Measurements from ENCODE around the gene HOMER2.
"Not testable (repeated sequence)": the region's sequence is repeated elsewhere in the genome, so short reads cannot be mapped to it uniquely, and the experiment has no call there.

HOMER2 gene

GRCh38 chr15:82950746-82951370 is 1.7 kb downstream of the HOMER2 start:
- DNase-seq (peak; percentile 35), ATAC-seq (replicated peaks) (peak; percentile 76)
- Mint-ChIP-seq H3K27ac (no peak overlapping the region), H3K4me1 (peaks cover 10 to 26% of the 10 kb centered on the region in 2 donors), H3K4me3 (no peak overlapping the region), H3K27me3 (no peaks in the 10 kb centered on the region), H3K9me3 (peaks cover 5 to 6% of the 10 kb centered on the region in 2 donors), H3K36me3 (peaks cover 18 to 20% of the 10 kb centered on the region in 2 donors)

GRCh38 chr15:82950295-82950694 is 2.2 kb downstream of the HOMER2 start:
- DNase-seq (peak; percentile 27), ATAC-seq (replicated peaks) (peak; percentile 71 to 72)
- peaks cover 10 to 30% of the 10 kb centered on the region in 2 donors for H3K4me1 Mint-ChIP-seq
- no peaks in the 10 kb centered on the region for H3K27me3 Mint-ChIP-seq
- peaks cover 20% of the 10 kb centered on the region in 2 donors for H3K36me3 Mint-ChIP-seq
- H3K4me3 Mint-ChIP-seq, result no peak overlapping the region
- H3K9me3 Mint-ChIP-seq, result peaks cover 5 to 6% of the 10 kb centered on the region in 2 donors
- no peak overlapping the region for H3K27ac Mint-ChIP-seq

- H3K27ac Mint-ChIP-seq, result peak overlapping the region; percentile 7
- ATAC-seq (replicated peaks), result no peak
- peaks cover 22 to 51% of the 10 kb centered on the region in 2 donors for H3K4me1 Mint-ChIP-seq
- peaks cover 6 to 8% of the 10 kb centered on the region in 2 donors for H3K9me3 Mint-ChIP-seq
- no peak for DNase-seq
- H3K4me3 Mint-ChIP-seq, result peak overlapping the region; percentile 30 to 32
- H3K27me3 Mint-ChIP-seq, result no peaks in the 10 kb centered on the region
- peaks cover 35 to 49% of the 10 kb centered on the region in 2 donors for H3K36me3 Mint-ChIP-seq
Measured at GRCh38 chr15:82946155-82946701, 6.3 kb downstream of the HOMER2 start.

- no peak overlapping the region for H3K27ac Mint-ChIP-seq
- H3K4me3 Mint-ChIP-seq, result peak overlapping the region in 1 of 2 donors; percentile 20
- peaks cover 42 to 52% of the 10 kb centered on the region in 2 donors for H3K36me3 Mint-ChIP-seq
- ATAC-seq (replicated peaks) (peak; percentile 52 to 63), DNase-seq (no peak)
- peaks cover 22 to 55% of the 10 kb centered on the region in 2 donors for H3K4me1 Mint-ChIP-seq
- H3K9me3 Mint-ChIP-seq, result peaks cover 6 to 8% of the 10 kb centered on the region in 2 donors
- H3K27me3 Mint-ChIP-seq, result no peaks in the 10 kb centered on the region
Measured at GRCh38 chr15:82945326-82945725, 7.2 kb downstream of the HOMER2 start.

GRCh38 chr15:82944821-82945220 is 7.7 kb downstream of the HOMER2 start:
- ATAC-seq (replicated peaks) (peak; percentile 82 to 88), DNase-seq (no peak)
- peak overlapping the region in 1 of 2 donors; percentile 20 for H3K4me3 Mint-ChIP-seq
- peaks cover 45 to 55% of the 10 kb centered on the region in 2 donors for H3K36me3 Mint-ChIP-seq
- H3K4me1 Mint-ChIP-seq, result peaks cover 22 to 55% of the 10 kb centered on the region in 2 donors
- H3K27ac Mint-ChIP-seq, result no peak overlapping the region
- peaks cover 6 to 8% of the 10 kb centered on the region in 2 donors for H3K9me3 Mint-ChIP-seq
- no peaks in the 10 kb centered on the region for H3K27me3 Mint-ChIP-seq

- ATAC-seq (replicated peaks) (no peak), DNase-seq (no peak)
- peaks cover 22 to 58% of the 10 kb centered on the region in 2 donors for H3K4me1 Mint-ChIP-seq
- H3K4me3 Mint-ChIP-seq, result no peak overlapping the region
- H3K9me3 Mint-ChIP-seq, result peaks cover 6 to 8% of the 10 kb centered on the region in 2 donors
- H3K27me3 Mint-ChIP-seq, result peaks cover 0 to under 1% of the 10 kb centered on the region in 2 donors
- no peak overlapping the region for H3K27ac Mint-ChIP-seq
- peaks cover 51 to 61% of the 10 kb centered on the region in 2 donors for H3K36me3 Mint-ChIP-seq
Measured at GRCh38 chr15:82944056-82944455, 8.5 kb downstream of the HOMER2 start.

- Mint-ChIP-seq H3K4me3 (no peak overlapping the region), H3K9me3 (peaks cover 6 to 10% of the 10 kb centered on the region in 2 donors), H3K27ac (no peak overlapping the region), H3K27me3 (peaks cover 0 to 9% of the 10 kb centered on the region in 2 donors), H3K4me1 (peaks cover 22 to 67% of the 10 kb centered on the region in 2 donors), H3K36me3 (peaks cover 59 to 70% of the 10 kb centered on the region in 2 donors)
- DNase-seq (no peak), ATAC-seq (replicated peaks) (no peak)
Measured at GRCh38 chr15:82943176-82943575, 9.3 kb downstream of the HOMER2 start.

- no peak overlapping the region for H3K4me3 Mint-ChIP-seq
- peaks cover 22 to 70% of the 10 kb centered on the region in 2 donors for H3K4me1 Mint-ChIP-seq
- H3K36me3 Mint-ChIP-seq, result peaks cover 58 to 70% of the 10 kb centered on the region in 2 donors
- no peak overlapping the region for H3K27ac Mint-ChIP-seq
- no peak for DNase-seq
- peaks cover 0 to 10% of the 10 kb centered on the region in 2 donors for H3K27me3 Mint-ChIP-seq
- ATAC-seq (replicated peaks), result no peak
- peaks cover 6 to 10% of the 10 kb centered on the region in 2 donors for H3K9me3 Mint-ChIP-seq
Measured at GRCh38 chr15:82942691-82943090, 9.8 kb downstream of the HOMER2 start.

GRCh38 chr15:82939678-82940077 is 12.8 kb downstream of the HOMER2 start:
- not testable (repeated sequence) for H3K27me3 Mint-ChIP-seq; DNase-seq; H3K27ac Mint-ChIP-seq; ATAC-seq (replicated peaks); H3K4me3 Mint-ChIP-seq; H3K9me3 Mint-ChIP-seq
- Mint-ChIP-seq H3K4me1 (peaks cover 24 to 62% of the 10 kb centered on the region in 2 donors), H3K36me3 (peaks cover 58 to 59% of the 10 kb centered on the region in 2 donors)

- Mint-ChIP-seq H3K27me3 (peaks cover 0 to 10% of the 10 kb centered on the region in 2 donors), H3K9me3 (peaks cover 0 to 5% of the 10 kb centered on the region in 2 donors), H3K4me1 (peaks cover 37 to 73% of the 10 kb centered on the region in 2 donors), H3K27ac (no peak overlapping the region), H3K4me3 (no peak overlapping the region), H3K36me3 (peaks cover 65 to 70% of the 10 kb centered on the region in 2 donors)
- no peak for DNase-seq
- ATAC-seq (replicated peaks), result no peak
Measured at GRCh38 chr15:82937712-82938058, 14.8 kb downstream of the HOMER2 start.

- H3K9me3 Mint-ChIP-seq, result peaks cover 0 to 5% of the 10 kb centered on the region in 2 donors
- H3K27me3 Mint-ChIP-seq, result peaks cover 0 to 10% of the 10 kb centered on the region in 2 donors
- H3K27ac Mint-ChIP-seq, result no peak overlapping the region
- H3K4me3 Mint-ChIP-seq, result no peak overlapping the region
- H3K36me3 Mint-ChIP-seq, result peaks cover 60 to 70% of the 10 kb centered on the region in 2 donors
- peaks cover 37 to 71% of the 10 kb centered on the region in 2 donors for H3K4me1 Mint-ChIP-seq
- DNase-seq (no peak), ATAC-seq (replicated peaks) (no peak)
Measured at GRCh38 chr15:82936966-82937711, 15.4 kb downstream of the HOMER2 start.

GRCh38 chr15:82935382-82935781 is 17.1 kb downstream of the HOMER2 start:
- Mint-ChIP-seq H3K9me3 (peaks cover 0 to 3% of the 10 kb centered on the region in 2 donors), H3K4me1 (peaks cover 33 to 58% of the 10 kb centered on the region in 2 donors), H3K36me3 (peaks cover 50 to 62% of the 10 kb centered on the region in 2 donors), H3K4me3 (peak overlapping the region in 1 of 2 donors; percentile 16), H3K27ac (no peak overlapping the region), H3K27me3 (peaks cover 0 to 10% of the 10 kb centered on the region in 2 donors)
- ATAC-seq (replicated peaks) (no peak), DNase-seq (no peak)

- H3K9me3 Mint-ChIP-seq, result peaks cover 0 to 3% of the 10 kb centered on the region in 2 donors
- H3K36me3 Mint-ChIP-seq, result peaks cover 47 to 61% of the 10 kb centered on the region in 2 donors
- H3K27me3 Mint-ChIP-seq, result peaks cover 0 to 10% of the 10 kb centered on the region in 2 donors
- peaks cover 33 to 64% of the 10 kb centered on the region in 2 donors for H3K4me1 Mint-ChIP-seq
- peak overlapping the region; percentile 16 to 33 for H3K4me3 Mint-ChIP-seq
- ATAC-seq (replicated peaks) (peak in 1 of 2 donors; percentile 22), DNase-seq (no peak)
- H3K27ac Mint-ChIP-seq, result peak overlapping the region; percentile 65
Measured at GRCh38 chr15:82934100-82934880, 18.2 kb downstream of the HOMER2 start.
